Mammary epithelial cell (primary cell): ENCODE data around the gene SUN2.

Source experiments
- EZH2 ChIP-seq: IDR thresholded peaks from 2 replicates; pipeline ENCODE4 v1.6.1; 2012; ENCODE audit warnings: low read length, inconsistent platforms, borderline replicate concordance
- TF ChIP-seq, protein P1 (sequence below), 2 donors: IDR thresholded peaks in 1 of 2; conservative IDR thresholded peaks in 1 of 2; 2 replicates each; pipeline ENCODE4 v1.5.1; 2011 to 2012; ENCODE audit warnings: inconsistent platforms in 2 of 2, low read length in 2 of 2, mild to moderate bottlenecking in 2 of 2, control low read depth in 1 of 2, low read depth in 1 of 2; ENCODE audit not compliant: insufficient read depth in 1 of 2; ENCODE audit errors: extremely low read depth in 1 of 2

DNA sequence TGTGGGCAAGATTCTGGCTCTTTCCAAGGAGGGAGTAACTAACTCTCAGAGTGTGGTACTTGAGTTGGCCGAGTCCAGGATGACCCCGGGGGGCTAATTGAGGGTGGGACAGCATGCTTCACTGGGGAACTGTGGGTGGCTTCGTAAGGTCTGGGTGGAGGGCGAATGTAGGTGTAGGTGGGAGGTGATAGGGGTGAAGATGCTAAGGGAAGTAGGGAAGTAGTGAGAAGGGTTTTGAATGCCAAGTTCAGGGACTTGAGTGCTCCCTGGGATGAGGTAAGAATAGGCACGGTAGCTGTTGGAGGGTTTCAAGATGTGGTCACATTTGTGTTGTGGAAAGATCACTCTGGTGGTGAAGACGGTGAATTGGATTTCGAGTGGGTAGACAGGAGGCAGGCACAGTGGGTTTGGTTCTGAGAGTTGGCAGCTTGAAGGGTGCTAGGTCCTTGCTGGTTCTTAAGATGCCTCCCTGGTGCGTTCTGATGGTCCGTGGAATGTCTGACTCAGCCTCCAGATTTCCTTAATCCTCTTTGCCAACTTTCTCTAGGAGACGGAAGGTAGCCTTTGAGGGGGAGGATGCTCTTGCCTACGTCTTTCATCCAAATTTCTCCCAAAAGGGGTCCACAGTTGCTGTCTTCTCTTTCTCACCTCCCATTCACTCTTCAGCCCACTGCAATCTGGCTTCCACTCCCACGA is 40.6 kb upstream of the SUN2 start:
- TF ChIP-seq, protein P1, sequence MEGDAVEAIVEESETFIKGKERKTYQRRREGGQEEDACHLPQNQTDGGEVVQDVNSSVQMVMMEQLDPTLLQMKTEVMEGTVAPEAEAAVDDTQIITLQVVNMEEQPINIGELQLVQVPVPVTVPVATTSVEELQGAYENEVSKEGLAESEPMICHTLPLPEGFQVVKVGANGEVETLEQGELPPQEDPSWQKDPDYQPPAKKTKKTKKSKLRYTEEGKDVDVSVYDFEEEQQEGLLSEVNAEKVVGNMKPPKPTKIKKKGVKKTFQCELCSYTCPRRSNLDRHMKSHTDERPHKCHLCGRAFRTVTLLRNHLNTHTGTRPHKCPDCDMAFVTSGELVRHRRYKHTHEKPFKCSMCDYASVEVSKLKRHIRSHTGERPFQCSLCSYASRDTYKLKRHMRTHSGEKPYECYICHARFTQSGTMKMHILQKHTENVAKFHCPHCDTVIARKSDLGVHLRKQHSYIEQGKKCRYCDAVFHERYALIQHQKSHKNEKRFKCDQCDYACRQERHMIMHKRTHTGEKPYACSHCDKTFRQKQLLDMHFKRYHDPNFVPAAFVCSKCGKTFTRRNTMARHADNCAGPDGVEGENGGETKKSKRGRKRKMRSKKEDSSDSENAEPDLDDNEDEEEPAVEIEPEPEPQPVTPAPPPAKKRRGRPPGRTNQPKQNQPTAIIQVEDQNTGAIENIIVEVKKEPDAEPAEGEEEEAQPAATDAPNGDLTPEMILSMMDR (conservative IDR thresholded peaks at IDR 0.05 in 1 of 2, IDR thresholded peaks at IDR 0.05 in 1 of 2; ENCODE audit: extremely low read depth in 1 of 2, insufficient read depth in 1 of 2, low read depth in 1 of 2, low read length in 2 of 2): no peak
- TF ChIP-seq EZH2: no peak
